GM19240 (cell line): ENCODE results near the gene BTBD6.

ENCODE experiments used
- DNase-seq: peaks from one replicate; pipeline ENCODE4 v3.0.0; 2011; ENCODE audit warnings: low spot score; ENCODE audit not compliant: insufficient read length

The BTBD6 gene

DNA sequence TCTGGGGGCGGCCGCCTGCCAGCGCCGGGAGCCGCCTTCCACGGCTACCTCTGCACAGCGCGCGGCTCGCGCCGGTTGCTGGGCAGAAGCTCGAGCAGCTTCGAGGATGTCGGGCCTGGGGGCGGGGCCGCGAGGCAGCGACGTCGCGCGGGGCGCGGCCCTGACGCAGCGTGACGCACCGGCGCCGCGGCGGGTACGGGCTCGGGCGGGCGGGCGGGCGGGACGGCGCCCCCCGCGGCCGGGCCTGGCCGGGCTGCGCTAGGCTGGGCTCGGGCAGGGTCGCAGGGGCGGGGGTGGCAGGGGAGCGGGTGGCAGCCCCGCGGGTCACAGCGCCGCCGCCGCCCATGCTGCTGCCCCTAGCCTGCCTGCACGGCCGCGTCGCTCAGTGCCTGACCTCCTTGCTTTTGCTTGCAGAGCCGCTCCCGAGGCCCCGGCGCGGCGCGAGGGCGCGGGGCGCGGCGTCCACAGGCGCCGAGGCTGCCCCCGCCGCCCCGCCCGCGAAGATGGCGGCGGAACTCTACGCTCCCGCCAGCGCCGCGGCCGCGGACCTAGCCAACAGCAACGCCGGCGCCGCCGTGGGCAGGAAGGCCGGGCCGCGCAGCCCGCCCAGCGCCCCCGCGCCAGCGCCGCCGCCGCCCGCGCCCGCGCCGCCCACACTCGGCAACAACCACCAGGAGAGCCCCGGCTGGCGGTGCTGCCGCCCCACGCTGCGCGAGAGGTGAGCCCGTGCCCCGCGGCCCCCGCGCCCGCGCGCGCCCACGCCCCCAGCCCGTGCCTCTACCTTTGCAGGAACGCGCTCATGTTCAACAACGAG, at the start of gene BTBD6:
TSS of gene BTBD6 (plus strand) at position 166 of the 814 bp plus-strand sequence. CDS start at position 345, 179 bp downstream.
- DNase-seq, result peak; percentile 96

DNA sequence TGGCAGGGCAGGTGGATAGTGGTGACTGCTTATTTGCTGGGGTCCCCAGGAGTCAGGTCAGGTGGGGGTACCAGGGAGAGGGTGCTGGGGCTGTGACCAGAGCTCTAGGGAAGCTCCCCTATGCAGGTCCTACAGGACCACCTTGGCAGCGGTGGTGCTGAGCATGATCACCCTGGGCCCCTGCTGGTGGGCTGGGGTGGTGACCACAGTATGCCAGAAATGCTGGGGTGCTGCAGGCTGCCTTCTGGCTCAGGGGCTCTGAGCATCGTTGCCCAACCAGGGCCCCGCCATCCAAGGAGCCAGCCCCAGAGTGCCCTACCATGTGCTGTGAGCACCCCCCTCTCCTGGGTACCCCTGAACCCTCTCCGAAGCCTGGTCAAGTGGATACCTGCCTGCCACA, 49.7 kb upstream of the BTBD6 start:
- DNase-seq, result no peak

DNA sequence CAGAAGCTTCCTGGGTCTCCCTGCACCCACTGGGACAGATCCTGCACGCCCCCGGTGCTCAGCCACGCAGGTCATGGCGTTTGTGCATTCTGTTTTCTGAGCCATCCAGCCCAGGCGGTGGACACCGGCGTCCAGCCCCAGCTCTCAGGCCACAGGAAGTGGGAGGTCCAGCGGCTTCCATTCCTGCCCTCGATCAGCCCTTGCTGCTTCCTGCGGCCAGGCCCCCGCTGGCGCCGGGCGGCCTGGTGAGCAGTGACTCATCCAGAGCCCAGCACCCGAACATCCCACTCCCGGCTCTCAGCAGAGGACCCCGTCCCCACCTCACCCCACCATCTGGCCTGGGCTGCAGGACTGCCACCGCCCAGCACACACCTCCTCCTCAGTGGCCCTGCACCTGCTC, 49.2 kb upstream of the BTBD6 start:
- no peak for DNase-seq

DNA sequence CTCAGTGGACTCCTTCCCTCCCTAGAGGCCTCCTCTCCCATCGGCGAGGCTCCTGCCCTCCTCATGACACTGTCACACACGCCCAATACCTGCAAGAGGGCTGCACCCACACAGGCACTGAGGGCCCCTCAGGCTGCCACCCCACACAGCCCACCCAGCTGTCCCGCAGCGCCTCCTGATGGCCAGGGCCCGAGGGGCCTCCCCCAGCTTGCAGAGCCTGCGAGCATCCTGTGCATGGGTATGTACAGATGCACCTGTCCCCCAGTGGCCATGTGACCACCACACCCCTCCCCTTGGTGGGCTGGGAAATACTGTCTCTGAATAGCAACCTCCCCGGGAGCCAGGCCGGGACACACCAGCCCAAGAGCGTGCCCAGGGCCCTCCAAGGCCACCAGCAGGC, 48.3 kb upstream of the BTBD6 start:
- no peak for DNase-seq

GRCh38 chr14:105200641-105201040, 47.7 kb upstream of the BTBD6 start:
- DNase-seq, result no peak

DNA sequence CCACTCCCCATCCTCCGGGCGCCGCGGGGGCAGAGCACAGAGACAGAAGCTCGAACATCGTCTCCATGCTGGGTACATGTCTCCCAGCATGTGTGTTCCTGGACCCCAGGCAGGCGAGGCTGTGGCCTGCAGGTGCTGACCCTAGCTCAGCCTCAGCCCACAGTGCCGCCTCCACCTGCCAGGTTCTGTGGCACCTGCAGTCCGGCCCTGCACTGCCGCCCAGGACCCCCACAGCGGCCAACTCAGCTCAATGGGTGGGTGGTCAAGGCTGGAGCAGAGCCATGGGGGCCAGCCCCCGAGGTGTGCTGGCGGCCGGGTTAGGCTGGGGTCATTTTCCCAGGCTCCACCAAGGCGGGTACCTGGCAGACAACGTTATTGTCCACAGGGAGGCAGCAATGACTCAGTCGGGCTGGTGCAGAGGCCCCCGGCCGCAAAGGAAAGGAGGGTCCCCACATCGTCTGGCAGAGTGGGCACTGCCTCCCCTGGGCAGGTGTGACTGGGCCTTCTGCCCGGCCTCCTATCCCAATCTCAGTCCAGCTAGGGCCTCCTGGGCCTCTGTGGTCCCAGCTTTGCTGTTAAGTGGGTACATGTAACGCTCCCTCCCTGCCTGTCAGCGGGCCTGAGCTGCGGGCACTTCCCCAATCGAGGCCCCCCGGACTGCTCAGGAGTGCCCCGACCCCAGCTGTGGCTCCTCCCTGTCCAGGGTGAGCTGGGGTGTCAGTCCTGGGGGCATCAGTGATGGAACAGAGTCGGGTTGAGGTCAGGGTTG, 47.0 kb upstream of the BTBD6 start:
- no peak for DNase-seq

DNA sequence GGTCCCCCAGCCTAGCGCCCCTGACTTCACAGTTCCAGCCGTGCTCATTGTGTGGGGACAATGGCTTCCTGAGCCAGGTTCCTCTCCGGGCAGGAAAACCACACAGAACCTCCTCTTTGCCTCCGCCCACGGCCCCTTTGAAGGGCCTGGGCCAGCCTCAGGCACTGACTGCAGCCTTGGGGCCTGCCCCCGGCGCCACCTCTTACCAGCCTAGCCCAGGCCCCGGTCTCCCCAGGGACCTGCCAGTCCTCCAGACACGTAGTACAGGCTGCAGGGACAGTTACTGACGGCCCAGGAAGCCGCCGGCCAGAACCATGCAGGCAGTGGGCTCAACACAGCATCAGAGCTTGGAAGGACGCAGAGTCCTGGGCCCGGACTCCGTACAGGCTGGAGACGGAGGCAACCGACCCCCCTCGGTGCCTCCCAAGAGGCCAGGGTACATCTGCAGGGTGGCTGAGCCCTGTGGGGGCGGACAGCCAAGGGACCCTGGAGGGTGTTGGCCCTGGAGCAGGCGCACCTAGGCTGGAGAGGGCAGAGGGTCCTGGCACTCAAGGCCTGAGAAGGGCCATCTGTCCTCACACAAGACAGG, 46.3 kb upstream of the BTBD6 start:
- DNase-seq, result no peak

GRCh38 chr14:105203057-105203531, 45.2 kb upstream of the BTBD6 start:
- peak; percentile 83 for DNase-seq

DNA sequence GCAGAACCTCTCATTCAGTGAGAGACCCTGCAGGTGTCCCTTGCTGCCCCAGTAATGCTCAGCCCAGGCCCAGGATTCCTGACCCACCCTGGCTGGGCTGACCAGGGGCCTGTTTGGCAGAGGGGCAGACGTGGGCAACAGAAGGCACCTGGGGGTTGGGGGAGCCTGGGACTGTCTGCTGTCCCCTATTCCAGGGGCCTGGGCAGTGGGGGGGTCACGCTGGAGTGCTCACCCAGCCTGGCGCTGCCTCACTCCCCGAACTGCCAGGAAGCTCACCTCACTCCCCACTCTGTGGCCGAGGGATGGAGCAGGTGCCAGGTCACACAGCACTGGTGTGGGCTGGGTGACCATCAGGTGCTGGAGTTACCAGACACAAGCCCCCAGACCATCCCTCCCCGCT, 44.6 kb upstream of the BTBD6 start:
- DNase-seq, result no peak

GRCh38 chr14:105204206-105204930, 44.0 kb upstream of the BTBD6 start:
- no peak for DNase-seq

GRCh38 chr14:105204931-105205672, 43.2 kb upstream of the BTBD6 start:
- DNase-seq, result no peak

DNA sequence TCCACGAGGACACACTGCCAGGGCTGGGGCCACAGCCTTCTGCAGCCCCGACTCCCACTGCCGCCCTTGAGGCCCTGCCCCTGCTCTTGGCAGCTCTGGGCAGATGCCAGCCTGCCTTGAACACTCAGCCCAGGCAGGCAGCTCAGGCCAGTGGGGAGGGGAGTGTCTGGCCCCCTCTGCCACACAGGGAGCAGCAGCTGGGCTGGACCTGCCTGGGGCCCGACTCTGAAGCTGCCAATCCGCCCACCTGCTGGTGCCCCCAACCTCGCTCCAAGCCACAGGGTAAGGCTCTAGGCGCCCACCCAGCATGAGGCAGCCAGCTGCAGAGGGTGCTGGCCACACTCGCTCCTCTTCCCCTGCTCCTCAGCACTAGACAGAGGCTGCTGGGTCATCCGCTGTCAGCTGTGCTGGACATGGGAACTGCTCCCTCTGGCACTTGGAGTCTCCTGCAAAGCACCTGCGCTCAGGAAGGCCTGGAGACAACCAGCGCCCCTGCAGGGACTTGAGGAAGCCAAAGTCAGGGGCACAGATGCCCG, 42.6 kb upstream of the BTBD6 start:
- no peak for DNase-seq

DNA sequence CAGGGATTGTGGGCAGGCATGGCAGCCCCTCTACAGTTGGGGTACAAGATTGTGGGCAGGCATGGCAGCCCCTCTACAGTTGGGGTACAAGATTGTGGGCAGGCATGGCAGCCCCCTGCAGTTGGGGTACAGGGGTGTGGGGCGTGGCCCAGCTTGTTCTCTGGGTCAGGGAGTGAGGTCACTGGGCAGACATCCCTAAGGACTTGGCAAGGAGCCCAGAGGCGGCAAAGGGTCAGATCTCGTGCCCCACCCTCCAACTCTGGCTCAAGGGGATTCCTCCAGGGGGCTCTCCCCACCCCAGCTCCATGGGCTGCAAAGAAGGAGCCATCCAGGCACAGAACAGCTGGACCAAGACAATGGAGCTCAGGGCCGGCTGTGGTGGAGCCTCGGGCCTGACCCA, 41.5 kb upstream of the BTBD6 start:
- DNase-seq, result no peak

GRCh38 chr14:105207460-105207901, 40.9 kb upstream of the BTBD6 start:
- no peak for DNase-seq

- DNase-seq, result no peak
Measured at GRCh38 chr14:105207996-105208737, 40.2 kb upstream of the BTBD6 start.

DNA sequence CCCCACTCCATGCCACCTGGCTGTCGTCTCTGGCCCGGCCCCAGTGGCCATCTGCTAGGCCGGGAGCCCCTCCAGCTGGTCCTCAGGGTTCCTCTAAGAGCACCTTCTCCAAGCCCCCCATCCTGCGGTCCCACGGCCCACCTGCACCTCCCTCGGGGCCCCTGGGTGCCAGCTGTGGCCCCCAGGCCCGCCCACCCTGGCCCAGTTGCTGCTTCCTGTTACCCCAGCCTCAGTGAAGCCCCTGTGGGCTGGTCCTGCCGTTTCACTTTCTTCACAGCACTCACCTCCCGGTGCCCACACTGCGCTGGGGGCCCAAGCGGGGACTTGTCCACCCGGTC, 39.6 kb upstream of the BTBD6 start:
- DNase-seq, result no peak

GRCh38 chr14:105209091-105209490, 39.2 kb upstream of the BTBD6 start:
- DNase-seq, result no peak

DNA sequence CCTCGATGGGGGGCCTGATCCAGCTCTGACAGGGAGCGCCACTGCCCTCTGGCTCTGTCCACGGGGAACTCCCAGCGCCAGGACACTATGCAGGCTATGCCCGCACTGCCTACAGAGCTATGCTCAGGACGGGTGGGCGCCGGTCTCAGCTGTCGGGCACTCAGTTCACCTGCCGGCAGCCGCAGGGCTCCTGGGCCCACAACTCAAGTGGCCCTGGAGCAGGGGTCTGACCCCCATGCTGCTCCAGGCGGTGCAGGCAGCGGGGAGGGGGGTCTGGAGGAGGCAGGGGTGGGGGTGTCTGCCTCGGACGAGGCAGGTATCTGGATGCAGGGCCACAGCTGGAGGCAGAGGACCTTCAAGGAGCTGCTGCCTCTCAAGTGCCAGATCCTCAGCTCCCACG, 38.7 kb upstream of the BTBD6 start:
- no peak for DNase-seq

- no peak for DNase-seq
Measured at GRCh38 chr14:105210266-105211025, 37.9 kb upstream of the BTBD6 start.
